K562 (cell line): ENCODE data around the gene NUCKS1. TPM values are rescaled to one million over a fixed set of nuclear protein-coding genes. Genes with fewer than 3 reads are reported as not detected.
A peak's percentile ranks its signal among the peaks of the same experiment; 100 is the strongest.

Experiments
- ARID1B ChIP-seq: fragments of 450-650 bp; IDR thresholded peaks from 2 replicates; pipeline ENCODE4 v1.6.1; 2016; ENCODE audit warnings: antibody characterized with exemption, mild to moderate bottlenecking, inconsistent platforms
- BHLHE40 ChIP-seq: IDR thresholded peaks from 2 replicates; pipeline ENCODE4 v1.6.1; 2011; ENCODE audit warnings: low read length, improper control_type of control experiment
- CSDE1 ChIP-seq, 2 experiments: fragments of 450-650 bp; IDR thresholded peaks; 2 replicates each; pipeline ENCODE4 v1.6.1; 2016; ENCODE audit warnings: mild to moderate bottlenecking in 1 of 2
- JUND ChIP-seq, 2 experiments: IDR thresholded peaks; 2 replicates in 1 of 2; 3 replicates in 1 of 2; pipeline ENCODE4 v1.6.1; 2011; ENCODE audit warnings: borderline replicate concordance in 2 of 2, low read depth in 2 of 2, low read length in 2 of 2, improper control_type of control experiment in 1 of 2, missing biosample characterization in 1 of 2, missing genetic modification characterization in 1 of 2, missing genetic modification reagents in 1 of 2
- L3MBTL2 ChIP-seq: fragments of 450-650 bp; IDR thresholded peaks from 2 replicates; pipeline ENCODE4 v1.6.1; 2016; ENCODE audit warnings: mild to moderate bottlenecking, moderate library complexity
- MAFG ChIP-seq: fragments of 450-650 bp; conservative IDR thresholded peaks from 2 replicates; pipeline ENCODE4 v1.6.1; 2016; ENCODE audit warnings: missing genetic modification characterization, missing compliant biosample characterization
- NBN ChIP-seq: fragments of 450-650 bp; IDR thresholded peaks from 2 replicates; pipeline ENCODE4 v1.6.1; 2016; ENCODE audit warnings: low read depth, mild to moderate bottlenecking
- NONO ChIP-seq, 2 experiments: fragments of 200-400 bp in 1 of 2; fragments of 450-650 bp in 1 of 2; formaldehyde crosslinking in 1 of 2; IDR thresholded peaks; 2 replicates each; pipeline ENCODE4 v1.6.1; 2017; ENCODE audit warnings: low read depth in 2 of 2, mild to moderate bottlenecking in 2 of 2, moderate library complexity in 2 of 2, low read length in 1 of 2
- SUPT5H ChIP-seq: fragments of 450-650 bp; IDR thresholded peaks from 2 replicates; pipeline ENCODE4 v1.6.1; 2016
- TFAM ChIP-seq: fragments of 250-450 bp; sonication (Bioruptor Pico); conservative IDR thresholded peaks from 2 replicates; pipeline ENCODE4 v1.5.0; 2021; ENCODE audit warnings: mild to moderate bottlenecking, moderate library complexity
- ZNF124 ChIP-seq: sonication (generic); formaldehyde crosslinking; IDR thresholded peaks from 2 replicates; pipeline ENCODE4 v1.8.1; 2022; ENCODE audit warnings: missing genetic modification reagents
- ZNF324 ChIP-seq: fragments of 250-450 bp; sonication (Bioruptor Pico); IDR thresholded peaks from 2 replicates; pipeline ENCODE4 v1.4.0; 2020; ENCODE audit warnings: mild to moderate bottlenecking
- ZNF347 ChIP-seq: fragments of 450-650 bp; formaldehyde crosslinking; IDR thresholded peaks from 2 replicates; pipeline ENCODE4 v1.4.0; 2020; ENCODE audit warnings: low read depth, mild to moderate bottlenecking, moderate library complexity
- ZNF592 ChIP-seq: fragments of 450-650 bp; IDR thresholded peaks from 2 replicates; pipeline ENCODE4 v1.6.1; 2017; ENCODE audit warnings: antibody characterized with exemption, mild to moderate bottlenecking
- ZNF764 ChIP-seq: fragments of 250-450 bp; sonication (Bioruptor Pico); IDR thresholded peaks from 2 replicates; pipeline ENCODE4 v1.4.0; 2020; ENCODE audit warnings: low read depth, mild to moderate bottlenecking, moderate library complexity
- ZSCAN29 ChIP-seq: fragments of 450-650 bp; IDR thresholded peaks from 2 replicates; pipeline ENCODE4 v1.6.1; 2017
- polyA plus RNA-seq, 8 experiments: library from polyadenylated mRNA; depleted of rRNA in 4 of 8; stranded (reverse) in 5 of 8; unstranded in 3 of 8; fragments of >200 nt; fragmentation: Nextera tagmentation in 2 of 8; fragmentation: Illumina TruSeq in 1 of 8; extraction: Ambion mirVana in 2 of 8; extraction: Trizol in 1 of 8; gene quantifications; 2 replicates each; pipeline versions ENCODE4 v1.2.1 to v1.2.3, GENCODE V29; 2011 to 2014; ENCODE audit warnings: inconsistent platforms in 1 of 8, missing spikeins in 1 of 8
- total RNA-seq, 7 experiments: library from RNA; depleted of rRNA in 6 of 7; stranded (reverse); fragments of >200 nt in 6 of 7; fragmentation: Illumina TruSeq in 2 of 7; extraction: Trizol in 2 of 7; gene quantifications; 2 replicates each; pipeline versions ENCODE4 v1.2.1 to v1.2.3, GENCODE V29; 2011 to 2021; ENCODE audit warnings: low replicate concordance in 1 of 7

NUCKS1 gene
- total and polyA plus RNA-seq, 9 of the 15 experiments (the other 6 are each of a cell fraction or from before 2014, with no cell fraction given): 66.7 to 244 (median 149) TPM

GRCh38 chr1:205787287-205787916 lies 37.4 kb upstream of the NUCKS1 start (continued):
- TF ChIP-seq ZNF347: no peak
- no peak for TF ChIP-seq CSDE1 (IDR thresholded peaks at IDR 0.05)
- 0 out of 4 replicates have a peak, but pooled peaks of 1 of the 2 experiments have one; percentile 8 for TF ChIP-seq NONO (IDR thresholded peaks at IDR 0.05; ENCODE audit: low read depth in 2 of 2, low read length in 1 of 2)
- TF ChIP-seq ZNF124 (CRISPR knock-in tag): no peak
- TF ChIP-seq ARID1B: peak; percentile 71
- peak; percentile 91 for TF ChIP-seq MAFG (tag)
- peak; percentile 88 for TF ChIP-seq ZNF592
- no peak for TF ChIP-seq ZSCAN29
- peak; percentile 61; the same call in 1 of the 2 replicates for TF ChIP-seq JUND (IDR thresholded peaks at IDR 0.05; ENCODE audit: borderline replicate concordance, low read depth, low read length)
- TF ChIP-seq JUND (tag; IDR thresholded peaks at IDR 0.05; ENCODE audit: borderline replicate concordance, low read depth, low read length): peak; percentile 75; the same call in 2 of the 3 replicates
- TF ChIP-seq ZNF324: no peak
- TF ChIP-seq SUPT5H: no peak
- TF ChIP-seq NBN: peak; percentile 53; the same call in 1 of the 2 replicates
- no peak for TF ChIP-seq TFAM
- peak; percentile 42; the same call in 1 of the 2 replicates for TF ChIP-seq L3MBTL2
- TF ChIP-seq BHLHE40: peak; percentile 41
- no peak for TF ChIP-seq ZNF764 (CRISPR knock-in tag)
